ENCODE measurements around the gene C22orf31.

C22orf31 gene

DNA sequence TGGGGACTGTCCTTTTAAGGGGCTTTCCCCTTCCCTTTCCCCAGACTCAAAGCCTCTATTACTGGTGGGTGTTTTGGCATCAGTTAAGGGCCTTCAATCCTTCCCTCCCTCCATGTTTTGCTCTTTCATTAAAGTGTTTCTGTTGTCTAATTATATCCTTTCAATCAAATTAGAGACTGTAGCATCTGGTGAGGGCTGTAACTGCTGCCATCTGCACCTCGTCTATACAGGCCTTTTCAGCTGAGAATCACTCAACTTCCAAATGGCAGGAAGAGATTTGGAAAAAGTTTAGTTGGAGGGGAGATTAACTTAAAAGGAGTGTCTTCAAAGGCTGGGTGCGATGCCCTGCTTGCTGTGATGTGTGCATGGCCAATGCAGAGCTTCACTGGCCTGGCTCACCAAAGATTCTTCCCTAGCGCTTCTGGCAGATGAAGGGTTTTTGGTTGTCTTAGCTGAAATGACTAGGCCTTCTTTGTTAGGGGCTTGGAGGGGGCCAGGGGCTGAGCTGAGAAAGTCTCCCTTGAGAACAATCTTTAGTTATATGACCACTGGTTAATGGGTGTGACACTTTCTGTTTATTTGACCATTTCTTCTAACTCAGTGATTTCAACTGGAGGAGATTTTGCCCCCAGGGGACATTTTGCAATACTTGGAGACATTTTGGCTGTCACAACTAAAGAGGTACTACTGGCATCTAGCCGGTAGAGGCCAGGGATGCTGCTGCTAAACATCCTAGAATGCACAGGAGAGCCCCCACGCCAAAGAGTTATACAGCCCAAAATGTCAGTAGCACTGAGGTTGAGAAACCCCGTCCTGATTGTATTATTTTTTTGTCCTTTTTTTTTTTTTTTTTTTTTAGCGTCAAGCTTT, 18.7 kb upstream of the C22orf31 start:
- DNase-seq = no peak

DNA sequence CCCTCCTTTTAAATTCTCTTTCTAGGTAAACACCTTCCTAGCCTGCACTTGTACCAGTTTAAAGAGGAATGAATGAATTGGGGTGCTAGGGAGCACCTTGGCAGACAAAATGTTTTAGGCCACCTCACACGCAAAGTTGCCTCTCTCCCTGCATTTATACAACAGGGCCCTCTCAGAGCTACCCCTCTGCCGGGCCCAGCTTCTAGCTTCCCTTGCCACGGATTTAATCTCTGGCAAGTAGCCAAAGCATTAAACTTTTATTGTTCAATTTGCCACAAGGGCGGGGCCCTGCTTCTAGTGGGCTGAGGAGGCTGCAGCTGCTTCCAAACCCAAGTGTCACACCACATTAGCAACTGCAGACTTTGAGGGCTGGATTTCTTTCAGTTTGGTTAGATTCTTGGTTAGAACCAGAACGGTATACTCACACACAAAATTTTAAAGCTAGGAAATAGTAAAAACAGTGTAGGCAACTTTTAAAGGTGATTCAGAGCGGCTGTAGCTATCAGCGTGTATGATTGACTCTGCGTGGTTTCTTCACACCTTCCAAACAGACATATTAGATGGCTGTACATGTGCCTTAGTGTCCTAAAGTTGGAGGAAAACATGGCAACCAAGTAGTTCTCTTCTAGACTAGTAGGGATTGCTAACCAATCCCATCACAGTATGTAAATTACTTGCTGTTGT, 17.7 kb upstream of the C22orf31 start:
- DNase-seq = no peak

DNA sequence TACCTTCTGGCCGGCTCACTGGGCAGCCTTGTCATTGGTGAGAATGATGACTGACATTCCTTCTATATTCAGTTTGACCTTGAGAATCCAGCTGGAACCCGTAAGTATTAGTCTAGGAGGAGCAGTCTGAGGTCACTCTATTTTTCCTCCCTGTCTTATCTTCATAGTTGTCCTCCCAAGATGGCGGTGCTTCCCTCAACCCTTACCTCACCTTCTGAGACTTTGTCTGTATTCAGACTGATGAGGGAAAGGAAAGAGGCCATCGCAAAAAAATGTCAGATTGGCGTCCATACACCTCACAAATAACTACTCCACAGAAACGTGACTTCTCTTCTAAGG, 17.2 kb upstream of the C22orf31 start:
- no peak for DNase-seq

GRCh38 chr22:29078036-29078868, 16.6 kb upstream of the C22orf31 start:
- no peak for DNase-seq

- DNase-seq = no peak
These were observed 12.7 kb upstream of the C22orf31 start for GRCh38 chr22:29074276-29074772.

GRCh38 chr22:29073618-29074275, 12.1 kb upstream of the C22orf31 start:
- DNase-seq = no peak

- DNase-seq = no peak
These were observed 11.5 kb upstream of the C22orf31 start, which contains the start of gene KREMEN1 for GRCh38 chr22:29072979-29073617. TSS of gene KREMEN1 (plus strand) at chr22:29073035. CDS start at chr22:29073131, 96 bp downstream.

DNA sequence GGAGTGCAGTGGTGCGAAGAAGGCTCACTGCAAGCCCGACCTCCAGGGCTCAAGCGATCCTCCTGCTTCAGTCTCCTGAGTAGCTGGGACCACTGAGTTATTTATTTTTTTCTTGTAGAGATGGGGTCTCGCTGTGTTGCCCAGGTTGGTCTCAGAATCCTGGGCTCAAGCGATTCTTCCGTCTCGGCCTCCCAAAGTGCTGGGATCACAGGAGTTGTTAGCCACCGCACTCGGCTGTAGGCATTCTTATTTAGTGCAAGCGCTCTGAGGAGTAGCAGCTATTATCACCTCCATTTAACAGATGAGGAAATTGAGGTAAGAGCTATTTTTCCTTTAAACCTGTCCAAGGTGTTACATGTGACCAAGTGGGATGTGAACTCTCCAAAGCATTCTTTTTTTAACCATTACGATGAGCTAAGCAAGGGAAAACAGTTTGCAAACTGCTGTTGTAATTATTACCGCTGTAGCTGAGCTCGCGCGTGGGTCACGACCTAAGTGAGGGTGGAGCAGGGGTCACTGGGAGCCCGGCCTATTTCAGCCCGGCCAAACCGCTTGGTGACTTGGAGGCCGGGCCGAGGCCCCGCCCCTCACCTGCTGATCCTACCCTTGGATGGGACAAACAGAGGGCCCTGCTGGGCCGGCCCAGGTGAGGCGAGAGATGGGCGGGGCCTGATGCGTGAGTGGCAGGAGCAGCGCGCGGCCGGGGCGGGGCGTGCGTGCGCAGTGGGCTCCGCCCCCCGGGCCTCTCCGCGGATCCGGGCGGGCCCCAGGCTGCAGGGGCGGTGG, 10.8 kb upstream of the C22orf31 start:
- peak; percentile 78 for DNase-seq

DNA sequence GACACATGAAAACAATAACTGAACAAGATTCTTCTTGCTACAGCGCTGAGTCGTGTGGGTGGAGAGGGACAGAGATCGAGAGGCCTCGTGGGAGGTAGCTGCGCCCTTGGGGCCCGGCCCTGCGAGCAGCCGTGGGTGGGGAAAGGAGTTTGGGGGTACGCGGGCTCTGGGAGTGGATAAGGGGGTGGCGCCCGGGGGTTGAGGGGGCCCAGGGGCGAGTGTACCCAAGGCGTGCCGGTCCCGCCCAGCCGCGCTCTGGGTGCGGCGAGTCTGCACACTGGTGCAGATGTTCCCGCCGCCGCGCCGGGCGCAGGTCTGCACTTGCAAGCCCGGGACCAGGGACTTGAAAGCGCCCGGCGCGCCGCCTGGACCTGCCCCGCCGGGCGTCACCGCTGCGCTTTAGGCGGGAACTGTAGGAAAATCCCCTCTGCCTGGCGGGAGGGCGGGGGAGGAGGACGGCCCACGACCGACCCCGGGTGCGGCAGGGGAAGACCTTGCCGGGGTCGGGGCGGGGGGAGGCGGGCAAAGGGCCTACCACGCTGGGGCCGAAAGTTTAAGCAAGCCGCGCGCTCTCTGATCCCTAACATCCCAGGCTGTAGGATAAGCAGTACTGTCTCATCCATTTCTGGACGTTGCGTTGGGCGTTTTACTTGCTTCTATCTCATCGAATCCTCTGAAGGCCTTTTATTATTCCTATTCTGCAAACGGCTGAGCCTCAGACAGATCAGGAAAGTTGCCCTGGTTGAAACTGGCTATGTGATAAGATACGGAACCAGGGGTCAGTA, 9.8 kb upstream of the C22orf31 start:
- no peak for DNase-seq

- no peak for DNase-seq
These were observed 8.9 kb upstream of the C22orf31 start for GRCh38 chr22:29070490-29070889.

DNA sequence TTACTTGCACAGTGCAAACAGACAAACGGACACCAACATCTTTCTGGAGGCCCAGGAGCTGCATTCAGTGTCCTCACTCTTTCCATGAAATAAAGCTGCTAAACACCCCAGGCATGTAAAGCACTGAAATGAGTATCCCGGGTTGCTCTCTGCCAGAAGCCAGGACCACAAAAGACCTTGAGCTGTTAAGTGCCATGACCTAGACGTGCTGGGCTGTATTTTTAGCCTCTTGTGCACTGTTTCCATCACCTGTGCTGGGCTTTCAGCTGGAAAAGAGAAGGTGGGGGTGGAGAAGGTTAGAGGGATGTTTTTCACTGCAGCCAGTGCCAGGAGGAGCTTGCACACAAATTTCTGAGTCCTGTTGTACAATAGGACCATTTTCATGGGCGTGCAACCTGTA, 7.8 kb upstream of the C22orf31 start:
- DNase-seq = no peak

GRCh38 chr22:29065468-29066190, 4.0 kb upstream of the C22orf31 start:
- no peak for DNase-seq

DNA sequence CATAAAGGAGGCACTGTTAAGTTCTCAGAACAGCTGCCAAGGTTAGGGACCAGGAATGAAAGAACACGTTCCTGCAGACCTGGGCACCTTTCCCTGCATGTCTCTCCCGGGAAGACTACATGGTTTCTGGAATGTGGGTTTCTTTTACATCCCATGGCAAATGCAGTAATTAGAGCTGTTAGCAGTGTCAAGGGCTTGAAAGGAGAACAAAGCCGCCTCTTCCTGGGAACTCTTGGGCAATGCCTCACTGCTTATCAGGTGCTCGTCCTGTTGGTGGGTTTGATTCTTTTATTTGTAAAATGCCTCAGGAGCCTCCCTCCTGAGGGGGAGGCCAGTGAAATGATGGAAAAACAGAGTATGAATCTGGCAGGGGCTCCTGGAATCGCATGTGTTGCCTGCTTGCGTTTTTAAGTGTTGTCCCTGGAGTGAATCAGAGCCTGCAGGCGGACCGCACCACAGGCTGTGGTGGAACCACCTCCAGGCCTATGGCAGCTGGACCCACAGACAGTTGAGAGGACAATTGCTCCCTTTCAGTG, 723 bp upstream of the C22orf31 start:
- no peak for DNase-seq

DNA sequence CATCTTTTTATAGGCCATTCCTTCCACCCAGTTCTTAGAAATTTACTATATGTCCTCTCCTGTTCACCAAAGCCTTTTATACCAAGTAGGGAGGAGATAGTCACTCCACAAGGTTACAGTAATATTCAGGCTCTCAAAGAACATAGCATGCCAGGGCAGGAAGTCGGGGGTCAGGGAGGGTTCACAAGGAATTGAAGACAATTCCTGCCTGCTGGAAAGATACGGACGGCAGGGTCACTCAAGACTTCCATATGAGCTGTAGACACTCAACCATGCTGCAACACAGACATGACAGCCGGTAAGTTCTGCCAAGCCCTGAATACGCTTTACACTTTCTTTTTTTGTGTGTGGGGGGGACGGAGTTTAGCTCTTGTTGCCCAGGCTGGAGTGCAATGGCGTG, 700 bp downstream of the C22orf31 start:
- DNase-seq = no peak

- no peak for DNase-seq
These were observed 1.3 kb downstream of the C22orf31 start for GRCh38 chr22:29060251-29060869.

GRCh38 chr22:29056472-29056871, 5.2 kb downstream of the C22orf31 start:
- DNase-seq = no peak

- DNase-seq = no peak
These were observed 6.3 kb downstream of the C22orf31 start for GRCh38 chr22:29055192-29055830.

DNA sequence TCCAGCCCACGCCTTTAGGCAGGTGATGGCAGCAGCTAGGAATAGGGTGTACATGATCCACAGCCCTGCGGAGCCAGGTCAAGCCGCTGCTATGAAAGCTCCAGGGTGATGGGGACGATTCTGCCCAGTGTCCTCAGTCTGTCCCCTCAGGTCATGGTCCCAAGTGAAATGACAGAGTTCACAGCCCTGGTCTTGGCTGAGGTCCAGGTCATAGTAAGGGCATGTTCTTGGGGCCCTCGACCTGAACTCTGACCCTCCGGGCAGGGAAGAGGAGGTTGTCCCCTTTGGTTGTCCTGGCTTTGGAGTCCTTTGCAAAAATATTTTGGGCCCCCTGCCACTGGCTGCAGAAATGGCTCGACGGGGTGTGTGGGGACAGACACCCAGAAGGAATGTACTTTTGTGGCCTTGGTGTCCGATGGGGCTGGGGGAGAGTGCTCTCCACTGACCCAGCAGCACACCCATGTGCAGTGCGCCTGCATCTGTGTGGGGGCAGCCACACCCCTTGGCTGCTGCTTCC, 7.3 kb downstream of the C22orf31 start:
- no peak for DNase-seq

Measured in stimulated activated naive CD4-positive, alpha-beta T cell treated with Interleukin-2 at 50 U/mL for 16 hours (primary cell).